SHP77 treated with DMSO at 0.1 percent for 48 hours (cell line): Measurements from ENCODE around the gene ZNF500.
"Not testable (repeated sequence)": the region's sequence is repeated elsewhere in the genome, so short reads cannot be mapped to it uniquely, and the experiment has no call there.

Experiments used
- DNase-seq: peaks from one replicate; lab custom pipeline; 2025; lab: John Stamatoyannopoulos, UW

The ZNF500 gene

GRCh38 chr16:4796982-4797804, 30.2 kb upstream of the ZNF500 start:
- DNase-seq = no peak

- no peak for DNase-seq
These were observed 29.0 kb upstream of the ZNF500 start for GRCh38 chr16:4795828-4796572.

- DNase-seq = peak; percentile 38
These were observed 28.3 kb upstream of the ZNF500 start, which contains the start of gene SMIM22 for GRCh38 chr16:4795181-4795827. Gene SMIM22, plus strand, starts transcription at chr16:4795369. Its CDS starts 366 bp downstream, at chr16:4795735.

- no peak for DNase-seq
These were observed 26.1 kb upstream of the ZNF500 start for GRCh38 chr16:4792951-4793513.

GRCh38 chr16:4790871-4791270, 23.9 kb upstream of the ZNF500 start:
- DNase-seq = no peak

GRCh38 chr16:4790261-4790660, 23.3 kb upstream of the ZNF500 start:
- no peak for DNase-seq

GRCh38 chr16:4788910-4789309, 21.9 kb upstream of the ZNF500 start:
- no peak for DNase-seq

GRCh38 chr16:4788489-4788889, 21.5 kb upstream of the ZNF500 start:
- peak; percentile 8 for DNase-seq

- DNase-seq = peak; percentile 8
These were observed 20.9 kb upstream of the ZNF500 start, which contains the start of gene SEPTIN12 for GRCh38 chr16:4787627-4788482. Gene SEPTIN12, minus strand, starts transcription at chr16:4788345. Its CDS starts 700 bp downstream, at chr16:4787645.

- DNase-seq = no peak
These were observed 20.1 kb upstream of the ZNF500 start for GRCh38 chr16:4787068-4787467.

GRCh38 chr16:4785758-4786433, 18.9 kb upstream of the ZNF500 start:
- DNase-seq = no peak

GRCh38 chr16:4784444-4784987, 17.6 kb upstream of the ZNF500 start:
- not testable (repeated sequence) for DNase-seq

- DNase-seq = no peak
These were observed 17.0 kb upstream of the ZNF500 start for GRCh38 chr16:4783951-4784336.

- DNase-seq = no peak
These were observed 16.4 kb upstream of the ZNF500 start for GRCh38 chr16:4783251-4783950.

GRCh38 chr16:4780235-4780634, 13.3 kb upstream of the ZNF500 start:
- DNase-seq = no peak

- DNase-seq = no peak
These were observed 11.1 kb upstream of the ZNF500 start for GRCh38 chr16:4778050-4778392.

GRCh38 chr16:4777339-4778049, 10.5 kb upstream of the ZNF500 start:
- no peak for DNase-seq

- no peak for DNase-seq
These were observed 9.3 kb upstream of the ZNF500 start for GRCh38 chr16:4776141-4776705.

- no peak for DNase-seq
These were observed 8.0 kb upstream of the ZNF500 start for GRCh38 chr16:4775005-4775404.
